Activated gamma-delta T cell treated with anti-CD3 and anti-CD28 coated beads, Interleukin-2, amount 50 U/mL, for 16 hours (primary cell): ENCODE data around the gene OR8J3.
"Not testable (repeated sequence)": the region's sequence is repeated elsewhere in the genome, so short reads cannot be mapped to it uniquely, and the experiment has no call there.

Experiments
- DNase-seq: peaks from one replicate; pipeline ENCODE4 v3.0.0-alpha.2; 2020; ENCODE audit warnings: low read depth

Gene OR8J3, protein sequence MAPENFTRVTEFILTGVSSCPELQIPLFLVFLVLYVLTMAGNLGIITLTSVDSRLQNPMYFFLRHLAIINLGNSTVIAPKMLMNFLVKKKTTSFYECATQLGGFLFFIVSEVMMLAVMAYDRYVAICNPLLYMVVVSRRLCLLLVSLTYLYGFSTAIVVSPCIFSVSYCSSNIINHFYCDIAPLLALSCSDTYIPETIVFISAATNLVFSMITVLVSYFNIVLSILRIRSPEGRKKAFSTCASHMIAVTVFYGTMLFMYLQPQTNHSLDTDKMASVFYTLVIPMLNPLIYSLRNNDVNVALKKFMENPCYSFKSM

DNA sequence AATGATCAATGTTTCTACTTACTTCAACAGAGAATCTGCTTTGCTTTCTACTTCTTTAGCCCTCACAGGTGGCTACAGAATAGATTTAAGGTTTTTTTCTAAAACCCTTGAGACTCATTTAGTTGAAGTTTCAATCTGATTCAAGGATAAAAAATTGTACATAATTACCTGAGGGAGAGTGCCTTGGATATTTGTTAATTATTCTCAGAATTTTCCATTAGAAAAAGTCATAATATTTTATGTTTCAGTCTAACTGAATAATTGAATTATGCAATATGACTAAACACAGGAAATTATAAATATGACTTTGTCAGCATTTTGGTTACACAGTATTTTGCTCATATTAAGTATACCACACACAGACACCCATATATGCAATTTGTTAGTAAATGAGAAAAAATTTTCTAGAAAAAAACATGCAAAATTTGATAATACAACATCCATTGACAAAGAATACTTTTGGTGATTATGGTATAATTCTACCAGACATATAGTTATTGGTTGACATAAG lies at the start of gene OR8J3:
Gene OR8J3 (minus strand): TSS at position 51 of the 511 bp plus-strand sequence. CDS start 2,483 bp downstream, outside the sequence.
- DNase-seq = no peak

DNA sequence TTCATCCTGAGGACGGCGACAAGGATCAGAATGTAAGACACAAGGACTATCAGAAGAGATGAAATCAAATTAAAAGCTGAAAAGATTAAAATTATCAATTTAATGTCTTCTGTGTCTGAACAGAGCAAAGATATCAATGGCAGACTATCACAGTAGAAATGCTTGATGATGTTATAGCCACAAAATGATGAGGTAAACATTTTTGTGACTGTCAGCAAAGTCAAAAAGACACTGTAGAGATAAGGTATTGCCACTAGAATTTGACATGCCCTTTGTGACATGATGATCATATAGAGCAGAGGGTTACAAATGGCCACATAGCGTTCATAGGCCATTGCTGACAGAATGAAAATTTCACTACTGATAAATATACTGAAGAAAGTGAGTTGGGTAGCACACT lies 48.6 kb upstream of the OR8J3 start:
- DNase-seq = no peak

DNA sequence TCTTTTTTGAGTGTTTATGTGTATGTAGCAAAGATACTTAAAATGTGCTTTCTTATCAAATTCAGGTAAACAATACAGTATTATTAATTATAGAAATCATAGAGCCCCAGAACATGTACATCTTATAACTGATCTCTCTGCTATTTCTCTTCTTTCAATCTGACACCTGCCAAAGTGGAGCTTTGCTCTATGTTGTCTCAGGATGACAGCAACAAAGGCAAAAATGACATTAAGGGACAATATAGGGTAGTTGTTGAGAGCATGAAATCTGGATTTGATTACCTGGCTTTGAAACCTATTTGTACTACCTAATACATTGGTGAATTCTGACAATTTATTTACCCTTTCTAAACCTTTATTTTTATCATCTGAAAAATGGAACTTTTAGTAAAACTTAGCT lies 43.5 kb upstream of the OR8J3 start:
- no peak for DNase-seq

DNA sequence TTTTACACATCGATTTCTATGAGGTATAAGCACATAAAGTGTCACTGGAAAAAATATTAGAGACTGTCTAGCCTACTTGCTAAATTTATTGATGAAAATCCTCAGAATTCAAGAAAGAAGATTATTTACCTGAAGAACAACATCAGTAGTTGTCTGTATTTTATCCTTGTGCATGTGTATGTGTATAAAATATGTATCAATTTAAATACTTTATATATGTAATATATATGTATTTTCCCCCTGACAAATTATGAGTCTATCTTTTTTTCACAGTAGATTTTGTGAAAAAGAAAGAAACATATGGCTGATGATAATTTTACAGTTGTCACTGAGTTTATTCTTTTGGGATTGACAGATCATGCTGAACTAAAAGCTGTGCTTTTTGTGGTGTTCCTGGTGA lies 36.3 kb upstream of the OR8J3 start, which contains the start of gene OR5J2:
Gene OR5J2 (plus strand): TSS at position 301 of the 400 bp plus-strand sequence. CDS start 0 bp downstream, at position 301.
- no peak for DNase-seq

DNA sequence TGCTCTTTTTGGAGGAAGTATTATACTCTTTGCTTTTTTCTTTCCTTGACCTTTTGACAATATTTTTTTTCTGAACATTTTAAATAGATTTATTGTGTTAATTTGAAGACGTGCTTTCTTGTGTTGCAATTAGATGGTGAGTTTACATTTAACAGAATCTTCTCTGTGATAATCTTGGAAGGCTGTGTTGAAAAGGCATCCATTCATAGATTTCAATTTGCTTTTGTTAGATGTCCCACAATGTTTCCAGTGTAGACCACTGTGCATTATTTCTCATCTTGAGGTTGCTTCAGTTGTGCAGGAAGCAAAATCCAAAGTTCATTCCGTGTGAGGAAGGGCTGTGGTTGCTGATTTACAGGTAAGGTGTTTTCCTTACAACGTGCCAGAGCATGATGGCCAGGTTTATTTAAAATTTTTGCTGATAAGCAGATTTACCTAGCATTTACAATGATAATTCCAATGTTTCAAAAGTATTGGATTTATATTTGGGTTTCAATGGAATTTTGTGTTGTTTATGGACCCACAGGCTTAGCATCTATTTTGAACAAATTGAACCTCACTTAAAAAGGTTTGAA lies 32.3 kb upstream of the OR8J3 start:
- DNase-seq = no peak

DNA sequence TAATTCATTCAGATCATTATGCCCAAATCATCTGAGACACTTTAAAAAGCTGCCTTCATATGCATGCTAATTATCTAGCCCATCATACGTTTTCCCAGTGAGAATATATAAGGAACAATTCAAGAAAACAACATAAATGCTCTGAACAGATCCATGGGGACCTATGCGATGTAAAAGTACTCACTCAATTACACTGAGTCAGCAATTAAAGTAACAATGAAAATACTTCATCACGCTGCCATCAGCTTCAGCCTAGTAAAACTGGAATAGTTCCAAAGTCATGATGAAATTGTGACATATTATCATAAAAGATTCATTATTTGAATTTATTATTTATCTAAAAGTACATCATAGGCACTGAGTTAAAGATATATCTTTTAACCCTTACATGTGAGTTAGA lies 23.8 kb upstream of the OR8J3 start:
- DNase-seq = no peak

DNA sequence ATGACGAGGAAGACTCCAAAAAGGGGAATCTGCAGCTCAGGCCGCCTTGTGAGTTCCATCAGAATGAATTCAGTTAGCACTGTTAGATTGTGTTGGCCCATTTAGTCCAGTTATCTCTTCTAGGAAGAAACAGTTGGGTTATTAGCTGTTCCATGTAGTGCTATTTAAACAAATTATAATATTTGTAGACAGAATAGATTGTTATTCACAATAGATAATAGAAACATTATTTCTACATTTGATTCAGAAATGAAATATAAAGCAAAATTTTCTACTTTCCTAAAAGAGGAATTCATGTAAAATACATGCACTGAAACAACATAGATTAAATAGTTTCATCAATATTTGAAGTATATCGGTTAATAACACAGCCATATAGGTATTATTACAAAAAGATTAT lies 20.2 kb upstream of the OR8J3 start, which contains the start of gene OR8K5:
Gene OR8K5 (minus strand): TSS at position 101 of the 400 bp plus-strand sequence. CDS start 0 bp downstream, at position 101.
- DNase-seq = no peak

DNA sequence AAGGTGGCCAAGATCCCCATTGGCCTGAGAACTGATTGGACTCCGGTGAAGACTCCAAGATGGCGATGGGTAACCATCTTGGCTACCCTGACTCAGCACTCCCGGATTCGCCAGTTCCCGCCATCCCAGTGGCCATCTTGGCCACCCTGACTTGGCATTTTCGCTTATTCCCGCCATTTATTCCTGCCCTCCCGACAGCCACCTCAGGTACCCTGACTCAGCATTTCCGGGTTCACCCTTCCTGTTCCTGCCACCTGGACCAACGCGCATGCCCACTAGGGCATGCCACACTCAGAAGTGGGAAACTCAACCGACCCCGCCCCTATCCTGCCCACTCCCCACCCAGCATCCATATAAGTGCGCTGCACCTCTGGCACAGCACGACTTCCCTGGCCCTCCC lies 12.3 kb upstream of the OR8J3 start:
- no peak for DNase-seq

DNA sequence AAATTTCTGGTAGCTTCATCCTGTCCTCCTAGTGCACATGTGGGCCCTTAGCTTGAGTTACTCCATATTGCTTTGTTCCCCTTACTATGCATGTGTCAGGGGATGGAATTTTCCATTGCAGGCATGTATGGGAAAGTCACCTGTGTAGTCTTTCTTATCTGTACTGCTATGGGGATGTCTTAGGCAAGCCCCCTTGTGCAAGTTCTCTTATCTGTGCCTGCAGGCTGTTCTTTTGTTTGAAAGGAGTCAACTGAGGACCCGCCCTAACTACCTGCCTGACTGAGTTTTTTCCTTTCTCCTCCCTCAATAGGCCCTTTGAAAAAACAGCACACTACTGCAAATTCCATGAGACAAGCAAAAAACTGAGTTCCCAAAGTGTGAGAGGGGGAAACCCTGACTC lies 11.4 kb upstream of the OR8J3 start:
- no peak for DNase-seq

DNA sequence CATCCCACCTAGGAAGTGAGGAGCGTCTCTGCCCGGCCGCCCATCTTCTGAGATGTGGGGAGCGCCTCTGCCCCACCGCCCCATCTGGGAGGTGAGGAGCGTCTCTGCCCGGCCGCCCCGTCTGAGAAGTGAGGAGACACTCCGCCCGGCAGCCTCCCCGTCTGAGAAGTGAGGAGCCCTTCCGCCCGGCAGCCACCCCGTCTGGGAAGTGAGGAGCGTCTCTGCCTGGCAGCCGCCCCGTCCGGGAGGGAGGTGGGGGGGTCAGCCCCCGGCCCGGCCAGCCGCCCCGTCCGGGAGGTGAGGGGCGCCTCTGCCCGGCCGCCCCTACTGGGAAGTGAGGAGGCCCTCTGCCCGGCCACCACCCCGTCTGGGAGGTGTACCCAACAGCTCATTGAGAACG lies 3.7 kb upstream of the OR8J3 start:
- not testable (repeated sequence) for DNase-seq

DNA sequence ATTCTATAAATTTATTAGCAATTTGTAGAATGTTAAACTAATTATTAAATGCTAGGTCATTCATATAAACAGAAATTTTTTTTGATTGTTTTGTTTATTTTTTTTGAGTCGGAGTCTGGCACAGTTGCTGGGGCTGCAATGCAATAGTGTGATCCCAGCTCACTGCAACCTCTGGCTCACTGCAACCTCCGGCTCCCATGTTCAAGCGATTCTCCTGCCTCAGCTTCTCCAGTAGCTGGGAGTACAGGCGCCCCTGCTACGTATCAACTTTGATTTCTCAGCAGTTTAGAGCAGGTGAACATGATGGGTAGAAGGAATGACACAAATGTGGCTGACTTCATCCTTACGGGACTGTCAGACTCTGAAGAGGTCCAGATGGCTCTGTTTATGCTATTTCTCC lies 17.9 kb downstream of the OR8J3 start, which contains the start of gene OR8H3:
Gene OR8H3 (plus strand): TSS at position 301 of the 400 bp plus-strand sequence. CDS start 0 bp downstream, at position 301.
- no peak for DNase-seq

DNA sequence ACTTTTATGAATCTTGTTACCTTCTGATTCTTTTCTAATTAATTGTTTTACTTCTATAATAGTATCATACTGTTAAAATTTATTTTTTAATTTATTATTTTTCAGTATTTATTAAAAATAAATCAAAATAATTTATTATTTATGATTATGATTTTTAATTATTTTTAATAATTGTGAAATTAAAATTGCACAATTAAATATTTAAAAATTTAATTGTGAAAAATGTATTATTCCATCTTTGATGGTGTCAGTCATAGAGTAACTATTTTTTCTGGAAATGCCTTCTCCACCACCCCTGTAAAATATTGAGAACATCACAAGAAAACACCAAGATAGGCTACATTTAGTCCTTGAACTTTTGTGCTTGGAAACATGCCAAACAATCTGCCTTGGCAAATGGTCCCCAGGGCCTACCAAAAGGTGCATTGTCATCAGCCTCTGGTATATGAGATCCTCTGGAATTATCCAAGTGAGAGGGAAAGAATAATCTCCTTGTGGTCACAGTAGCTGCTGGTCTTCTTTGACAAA lies 36.7 kb downstream of the OR8J3 start, which contains the start of gene OR8H2:
Gene OR8H2 (plus strand): TSS at position 478 of the 528 bp plus-strand sequence. CDS start 1,356 bp downstream, outside the sequence.
- no peak for DNase-seq

DNA sequence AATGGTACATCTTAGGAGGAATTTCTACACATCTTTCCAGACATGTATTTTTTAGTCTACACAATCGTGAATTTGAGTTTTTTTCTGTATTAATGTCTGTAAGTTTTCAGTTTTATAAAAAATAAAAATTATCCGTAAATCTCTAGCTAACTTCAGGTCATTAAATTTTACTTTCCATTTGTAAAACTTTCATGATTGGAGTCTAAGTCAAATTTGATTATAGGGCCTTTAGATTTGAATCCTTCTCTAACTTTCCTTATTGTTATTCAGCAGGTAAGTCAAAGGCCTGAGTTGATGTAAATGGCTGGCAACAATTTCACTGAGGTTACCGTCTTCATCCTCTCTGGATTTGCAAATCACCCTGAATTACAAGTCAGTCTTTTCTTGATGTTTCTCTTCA lies 47.0 kb downstream of the OR8J3 start, which contains the start of gene OR8I2:
Gene OR8I2 (plus strand): TSS at position 301 of the 400 bp plus-strand sequence. CDS start 0 bp downstream, at position 301.
- DNase-seq = no peak

DNA sequence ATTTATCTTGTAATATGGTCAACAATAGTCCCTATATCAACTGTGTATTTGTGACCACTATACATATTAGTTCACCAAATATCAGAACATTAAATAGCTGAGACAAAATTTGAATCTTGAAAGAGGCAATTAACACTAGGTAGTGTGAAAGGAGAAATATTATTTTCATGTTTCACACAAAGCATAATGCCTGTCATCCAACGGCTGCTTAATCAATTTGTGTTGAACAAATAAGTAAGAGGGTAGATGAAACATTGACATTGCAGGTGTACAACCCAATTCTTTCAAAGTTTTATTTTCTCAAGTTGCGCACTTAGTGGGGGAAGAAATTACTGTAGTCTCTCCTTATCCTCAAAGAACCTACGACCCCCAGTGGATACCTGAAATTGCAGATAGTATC lies 50.3 kb downstream of the OR8J3 start:
- no peak for DNase-seq
